Nephron (organoid): ENCODE data around the gene GRIK2.

Experiments used
- H3K27ac Mint-ChIP-seq, 3 experiments: 2 replicates each; pipeline ENCODE4 v1.8.0; 2020; ENCODE audit warnings: mixed read lengths in 3 of 3, mild to moderate bottlenecking in 2 of 3, moderate library complexity in 1 of 3
- H3K27me3 Mint-ChIP-seq: 2 replicates; pipeline ENCODE4 v1.8.0; 2021; ENCODE audit warnings: low read depth, mild to moderate bottlenecking, moderate library complexity, mixed read lengths
- H3K36me3 Mint-ChIP-seq: 2 replicates; pipeline ENCODE4 v1.8.0; 2020; ENCODE audit warnings: low read depth, mixed read lengths
- H3K4me1 Mint-ChIP-seq: 2 replicates; pipeline ENCODE4 v1.8.0; 2020; ENCODE audit warnings: mixed read lengths
- H3K4me3 Mint-ChIP-seq, 3 experiments: 2 replicates each; pipeline ENCODE4 v1.8.0; 2020; ENCODE audit warnings: mild to moderate bottlenecking in 3 of 3, mixed read lengths in 3 of 3, moderate library complexity in 2 of 3
- H3K9me3 Mint-ChIP-seq: 2 replicates; pipeline ENCODE4 v1.8.0; 2020; ENCODE audit warnings: mixed read lengths
- CTCF ChIP-seq, 3 experiments: fragments of 200-600 bp; sonication (generic); IDR thresholded peaks; one replicate each; pipeline ENCODE4 v1.5.0; 2021; ENCODE audit warnings: antibody characterized with exemption in 3 of 3; ENCODE audit not compliant: unreplicated experiment in 3 of 3

Gene GRIK2

GRCh38 chr6:101800598-101800997, 407.1 kb downstream of the GRIK2 start:
- no peak for TF ChIP-seq CTCF (IDR thresholded peaks at IDR 0.05; ENCODE audit: unreplicated experiment in 3 of 3)
- Mint-ChIP-seq H3K27me3 (no peaks in the 10 kb centered on the region), H3K9me3 (no peaks in the 10 kb centered on the region), H3K27ac (no peak overlapping the region), H3K36me3 (no peaks in the 10 kb centered on the region), H3K4me1 (no peaks in the 10 kb centered on the region), H3K4me3 (no peak overlapping the region)

GRCh38 chr6:101803136-101803535, 409.6 kb downstream of the GRIK2 start:
- Mint-ChIP-seq H3K27me3 (no peaks in the 10 kb centered on the region), H3K9me3 (no peaks in the 10 kb centered on the region), H3K27ac (no peak overlapping the region), H3K36me3 (no peaks in the 10 kb centered on the region), H3K4me3 (no peak overlapping the region), H3K4me1 (no peaks in the 10 kb centered on the region)
- no peak for TF ChIP-seq CTCF (IDR thresholded peaks at IDR 0.05; ENCODE audit: unreplicated experiment in 3 of 3)

- Mint-ChIP-seq H3K4me3 (no peak overlapping the region), H3K27ac (no peak overlapping the region), H3K36me3 (no peaks in the 10 kb centered on the region), H3K4me1 (no peaks in the 10 kb centered on the region), H3K9me3 (no peaks in the 10 kb centered on the region), H3K27me3 (no peaks in the 10 kb centered on the region)
- TF ChIP-seq CTCF (IDR thresholded peaks at IDR 0.05; ENCODE audit: unreplicated experiment in 3 of 3) = no peak
Observed at GRCh38 chr6:101806241-101806640, 412.7 kb downstream of the GRIK2 start.

- no peaks in the 10 kb centered on the region for H3K4me1 Mint-ChIP-seq
- no peaks in the 10 kb centered on the region for H3K27me3 Mint-ChIP-seq
- no peaks in the 10 kb centered on the region for H3K9me3 Mint-ChIP-seq
- TF ChIP-seq CTCF (IDR thresholded peaks at IDR 0.05; ENCODE audit: unreplicated experiment in 3 of 3) = no peak
- no peak overlapping the region for H3K27ac Mint-ChIP-seq
- H3K4me3 Mint-ChIP-seq = no peak overlapping the region
- H3K36me3 Mint-ChIP-seq = no peaks in the 10 kb centered on the region
Observed at GRCh38 chr6:101811108-101811507, 417.6 kb downstream of the GRIK2 start.

- Mint-ChIP-seq H3K4me3 (no peak overlapping the region), H3K27ac (no peak overlapping the region), H3K4me1 (no peaks in the 10 kb centered on the region), H3K36me3 (peaks cover 4% of the 10 kb centered on the region), H3K9me3 (no peaks in the 10 kb centered on the region), H3K27me3 (no peaks in the 10 kb centered on the region)
- no peak for TF ChIP-seq CTCF (IDR thresholded peaks at IDR 0.05; ENCODE audit: unreplicated experiment in 3 of 3)
Observed at GRCh38 chr6:101816716-101817115, 423.2 kb downstream of the GRIK2 start.

GRCh38 chr6:101818051-101818450, 424.5 kb downstream of the GRIK2 start:
- H3K9me3 Mint-ChIP-seq = no peaks in the 10 kb centered on the region
- peaks cover 4% of the 10 kb centered on the region for H3K36me3 Mint-ChIP-seq
- no peak overlapping the region for H3K27ac Mint-ChIP-seq
- no peaks in the 10 kb centered on the region for H3K4me1 Mint-ChIP-seq
- H3K27me3 Mint-ChIP-seq = no peaks in the 10 kb centered on the region
- H3K4me3 Mint-ChIP-seq = no peak overlapping the region
- TF ChIP-seq CTCF (IDR thresholded peaks at IDR 0.05; ENCODE audit: unreplicated experiment in 3 of 3) = no peak
